Psoas muscle (tissue), 8 donors: ENCODE measurements around the gene ENDOG. TPM values are rescaled to one million over a fixed set of nuclear protein-coding genes. Genes with fewer than 3 reads are reported as not detected.

Experiments used
- ATAC-seq, 4 donors: fragments of 200-7000 bp; cut with Tn5 transposase; one replicate each; pipeline ENCODE4 v1.9.1; 2020; ENCODE audit warnings: moderate library complexity in 3 of 4, mild to moderate bottlenecking in 2 of 4
- DNase-seq, 2 donors: peaks; one replicate each; pipeline ENCODE4 v3.0.0-alpha.2; 2020
- H3K27ac ChIP-seq: fragments of 200-600 bp; one replicate; pipeline ENCODE4 v1.8.0; 2022
- H3K27me3 ChIP-seq, 3 donors: fragments of 200-600 bp in 1 of 3; one replicate each; pipeline versions ENCODE4 v1.6.1 to v1.8.0; 2013 to 2022; ENCODE audit warnings: low read length in 2 of 3, mild to moderate bottlenecking in 2 of 3, moderate library complexity in 1 of 3; ENCODE audit not compliant: insufficient read depth in 3 of 3
- H3K36me3 ChIP-seq, 2 donors: fragments of 200-600 bp in 1 of 2; one replicate each; pipeline versions ENCODE4 v1.6.1 to v1.8.0; 2013 to 2022; ENCODE audit warnings: low read depth in 1 of 2, mild to moderate bottlenecking in 1 of 2, moderate library complexity in 1 of 2; ENCODE audit not compliant: insufficient read depth in 1 of 2
- H3K4me1 ChIP-seq: fragments of 200-600 bp; one replicate; pipeline ENCODE4 v1.8.0; 2022
- H3K4me3 ChIP-seq: fragments of 200-600 bp; one replicate; pipeline ENCODE4 v1.8.0; 2022; ENCODE audit warnings: mild to moderate bottlenecking
- H3K9me3 ChIP-seq: fragments of 200-600 bp; one replicate; pipeline ENCODE4 v1.8.0; 2022
- WGBS, 3 donors: extraction: QIAGEN DNeasy Blood & Tissue Kit; methylation state at CpG; one replicate each; pipeline versions ENCODE4 v1.1.6 to v1.1.7; 2013; 5-methylcytosine and 5-hydroxymethylcytosine counted together
- intact Hi-C, 2 donors: fragments of 100-400 bp; cut with DNase I; formaldehyde crosslinking; loops; one replicate each; pipeline versions ENCODE4 v1.11.0 to v1.14.2; 2022
- polyA plus RNA-seq, 3 donors: library from polyadenylated mRNA; stranded (reverse); fragments of 200-250 nt; gene quantifications; one replicate each; pipeline ENCODE4 v1.2.3, GENCODE V29; 2013
- total RNA-seq, 4 donors: library from RNA; stranded (reverse); fragmentation: NEBNext Ultra II Directional in 2 of 4; extraction: Animal tissue kit (Norgen Biotek cat#: 25700) in 2 of 4; gene quantifications; one replicate each; pipeline versions ENCODE4 v1.2.1 to v1.2.4, GENCODE V29; 2021 to 2023
- TF ChIP-seq, protein P1 (sequence below): fragments of 200-600 bp; IDR thresholded peaks from one replicate; pipeline ENCODE4 v1.8.0; 2022; ENCODE audit warnings: antibody characterized with exemption
- donor health status: healthy with polysubstance abuse.
- donor health status: DM: no; HTN: no; CAD: no; lungs with moderate emphysema.
- donor health status: Bipolar disorder and iron deficiency.
- donor health status: healthy.
- donor health status: DM: yes; HTN: yes; CAD: no.
- donor health status: DM: no; HTN: no; CAD: no.
- donor health status: DM: no; HTN: no; CAD: no.
- donor health status: DM: yes; HTN: yes; CAD: no.

The ENDOG gene
- total and polyA plus RNA-seq, 7 donors, result 56.0 to 116 (median 89.8) TPM

DNA sequence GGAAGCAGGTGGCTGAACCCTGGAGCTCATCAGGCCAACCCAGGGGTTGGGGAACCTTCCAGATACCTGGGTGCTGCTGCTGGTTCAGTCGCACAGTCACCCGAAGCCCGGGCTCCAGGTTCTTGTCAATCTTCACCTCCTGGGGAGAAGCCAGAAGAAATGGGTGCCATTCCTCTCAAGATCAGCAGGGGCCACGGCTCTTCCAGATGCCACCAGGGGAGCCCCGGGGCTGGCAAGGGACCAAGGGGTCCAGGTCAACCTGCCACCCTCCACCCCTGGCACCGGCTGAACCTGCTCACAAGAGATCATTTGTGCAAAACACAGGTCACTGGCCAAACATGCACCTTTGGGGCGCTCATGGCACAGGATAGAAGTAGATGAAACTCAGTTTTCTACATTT is 6.6 kb downstream of the ENDOG start:
- no peak overlapping the region for H3K4me3 ChIP-seq
- H3K27me3 ChIP-seq, result no peaks in the 10 kb centered on the region
- H3K36me3 ChIP-seq, result peaks cover 0 to 75% of the 10 kb centered on the region in 2 donors
- WGBS, 3 donors, result 69 to 88% (median 78%) methylated on average over 7 of the region's 7 CpGs
- peaks cover 13% of the 10 kb centered on the region for H3K4me1 ChIP-seq
- no peak overlapping the region for H3K27ac ChIP-seq
- DNase-seq (peak in 1 of 2 donors; percentile 52), ATAC-seq (no peak)
- H3K9me3 ChIP-seq, result no peaks in the 10 kb centered on the region
- TF ChIP-seq, protein P1, sequence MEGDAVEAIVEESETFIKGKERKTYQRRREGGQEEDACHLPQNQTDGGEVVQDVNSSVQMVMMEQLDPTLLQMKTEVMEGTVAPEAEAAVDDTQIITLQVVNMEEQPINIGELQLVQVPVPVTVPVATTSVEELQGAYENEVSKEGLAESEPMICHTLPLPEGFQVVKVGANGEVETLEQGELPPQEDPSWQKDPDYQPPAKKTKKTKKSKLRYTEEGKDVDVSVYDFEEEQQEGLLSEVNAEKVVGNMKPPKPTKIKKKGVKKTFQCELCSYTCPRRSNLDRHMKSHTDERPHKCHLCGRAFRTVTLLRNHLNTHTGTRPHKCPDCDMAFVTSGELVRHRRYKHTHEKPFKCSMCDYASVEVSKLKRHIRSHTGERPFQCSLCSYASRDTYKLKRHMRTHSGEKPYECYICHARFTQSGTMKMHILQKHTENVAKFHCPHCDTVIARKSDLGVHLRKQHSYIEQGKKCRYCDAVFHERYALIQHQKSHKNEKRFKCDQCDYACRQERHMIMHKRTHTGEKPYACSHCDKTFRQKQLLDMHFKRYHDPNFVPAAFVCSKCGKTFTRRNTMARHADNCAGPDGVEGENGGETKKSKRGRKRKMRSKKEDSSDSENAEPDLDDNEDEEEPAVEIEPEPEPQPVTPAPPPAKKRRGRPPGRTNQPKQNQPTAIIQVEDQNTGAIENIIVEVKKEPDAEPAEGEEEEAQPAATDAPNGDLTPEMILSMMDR, result no peak
- intact Hi-C loops, result no loop called here

DNA sequence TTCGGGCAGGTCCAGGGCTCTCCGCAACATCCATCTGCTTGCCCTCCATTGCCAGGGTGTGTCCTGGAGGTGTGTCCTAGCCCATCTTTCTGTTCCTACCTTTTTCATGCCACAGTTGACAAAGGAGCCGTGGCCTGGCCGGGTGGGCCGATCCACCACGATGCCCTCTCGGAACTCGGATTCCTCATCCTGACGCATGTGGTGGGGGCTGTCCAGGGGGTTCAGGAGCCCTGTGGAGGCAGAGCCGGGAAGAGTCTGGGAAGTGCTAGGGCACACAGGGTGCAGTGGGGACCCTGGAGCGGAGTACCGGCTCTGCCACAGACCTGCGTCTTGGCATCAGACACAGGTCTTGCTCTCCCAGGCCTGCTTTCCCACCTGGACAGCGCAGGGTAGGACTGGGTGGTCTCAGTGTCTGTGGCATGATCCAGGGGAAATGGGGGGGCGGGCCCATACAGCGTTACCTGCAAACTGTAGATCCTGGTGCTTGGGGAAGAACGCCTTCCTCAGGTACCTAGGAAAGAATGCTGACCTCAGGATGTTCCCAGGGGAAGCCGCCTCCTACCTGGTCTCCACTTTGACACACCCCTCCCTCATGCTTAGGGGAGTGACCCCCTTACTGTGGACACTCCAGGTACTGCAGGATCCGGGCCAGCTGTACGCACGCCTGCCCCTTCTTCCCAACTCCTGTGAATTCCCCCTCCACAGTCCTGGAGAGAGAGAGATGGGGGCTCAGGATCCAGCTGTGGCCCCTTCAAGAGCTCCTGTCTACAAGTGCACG is 7.8 kb downstream of the ENDOG start:
- Histone ChIP-seq H3K36me3 (peaks cover 0 to 65% of the 10 kb centered on the region in 2 donors), H3K27me3 (no peaks in the 10 kb centered on the region), H3K4me1 (peaks cover 13% of the 10 kb centered on the region), H3K9me3 (no peaks in the 10 kb centered on the region), H3K4me3 (no peak overlapping the region), H3K27ac (no peak overlapping the region)
- ATAC-seq (no peak), DNase-seq (no peak)
- TF ChIP-seq, protein P1, result no peak
- intact Hi-C loops, result no loop called here
- 91 to 94% (median 91%) methylated on average over 21 to 22 of the region's 22 CpGs for WGBS, 3 donors

GRCh38 chr9:128828267-128828666 is 10.0 kb downstream of the ENDOG start:
- H3K9me3 ChIP-seq, result no peaks in the 10 kb centered on the region
- WGBS, 3 donors, result 87 to 89% (median 88%) methylated on average over 8 of the region's 8 CpGs
- DNase-seq, result no peak
- intact Hi-C loops, result no loop called here
- TF ChIP-seq, protein P1, result no peak
- ATAC-seq, result no peak
- no peaks in the 10 kb centered on the region for H3K27me3 ChIP-seq
- H3K27ac ChIP-seq, result no peak overlapping the region
- H3K4me1 ChIP-seq, result peaks cover 13% of the 10 kb centered on the region
- peak overlapping the region; percentile 89 for H3K4me3 ChIP-seq
- H3K36me3 ChIP-seq, result peaks cover 0 to 49% of the 10 kb centered on the region in 2 donors

- Histone ChIP-seq H3K36me3 (peaks cover 0 to 48% of the 10 kb centered on the region in 2 donors), H3K4me3 (peak overlapping the region; percentile 89), H3K27me3 (no peaks in the 10 kb centered on the region), H3K9me3 (no peaks in the 10 kb centered on the region), H3K4me1 (peaks cover 13% of the 10 kb centered on the region), H3K27ac (peak overlapping the region; percentile 86)
- peak in 1 of 4 donors; percentile 1 for ATAC-seq
- intact Hi-C loops, result no loop called here
- DNase-seq, result no peak
- TF ChIP-seq, protein P1, result no peak
- WGBS, 3 donors, result 30 to 33% (median 30%) methylated on average over 18 of the region's 18 CpGs
Observed at GRCh38 chr9:128828719-128829452, 10.6 kb downstream of the ENDOG start.
